IPS-11a (cell line): Measurements from ENCODE around the gene REEP6.

ENCODE experiments used
- H3K4me3 ChIP-seq: one replicate; pipeline ENCODE4 v1.5.1; 2013; ENCODE audit warnings: low read depth, low read length, control low read depth

Gene REEP6

DNA sequence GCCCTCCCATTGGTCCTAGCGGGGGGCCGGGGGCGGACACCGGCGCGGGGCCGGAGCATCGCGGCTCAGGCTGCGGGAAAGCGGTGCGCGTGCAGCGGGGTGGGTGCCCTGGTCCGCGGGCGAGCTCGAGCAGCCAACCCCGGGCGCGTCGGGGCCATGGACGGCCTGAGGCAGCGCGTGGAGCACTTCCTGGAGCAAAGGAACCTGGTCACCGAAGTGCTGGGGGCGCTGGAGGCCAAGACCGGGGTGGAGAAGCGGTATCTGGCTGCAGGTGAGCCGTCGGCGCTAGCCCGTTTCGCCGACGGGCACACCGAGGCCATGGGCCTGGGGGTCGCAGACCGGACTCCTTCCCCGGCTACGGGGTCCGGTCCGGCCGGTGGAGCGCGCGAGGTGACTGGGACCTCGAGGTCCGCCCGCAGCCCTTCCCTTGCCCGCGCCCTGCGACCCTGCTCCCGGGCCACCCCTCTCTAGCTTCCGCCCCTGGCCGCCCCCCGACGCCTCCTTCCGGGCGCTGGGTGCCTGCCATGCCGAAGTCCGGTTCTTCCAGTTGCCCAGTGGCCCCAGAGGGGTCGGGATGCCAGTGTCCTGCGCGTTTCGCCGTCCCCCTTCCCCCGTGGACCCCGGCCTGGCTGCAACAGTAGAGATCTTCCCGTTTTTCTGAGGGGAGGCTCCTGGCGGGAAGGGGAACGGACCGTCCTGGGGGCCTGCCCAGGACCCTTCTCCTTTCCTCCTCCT, at the start of gene REEP6:
REEP6 (plus strand) TSS at position 68 of the 735 bp plus-strand sequence; CDS start at position 157, 89 bp downstream.
- H3K4me3 ChIP-seq = peak within 1 kb of the TSS; percentile 59

- H3K4me3 ChIP-seq = no peak overlapping the region
These were observed 49.1 kb upstream of the REEP6 start for GRCh38 chr19:1441677-1442438.

- H3K4me3 ChIP-seq = peak overlapping the region; percentile 35
These were observed 45.6 kb upstream of the REEP6 start for GRCh38 chr19:1445185-1445931.

DNA sequence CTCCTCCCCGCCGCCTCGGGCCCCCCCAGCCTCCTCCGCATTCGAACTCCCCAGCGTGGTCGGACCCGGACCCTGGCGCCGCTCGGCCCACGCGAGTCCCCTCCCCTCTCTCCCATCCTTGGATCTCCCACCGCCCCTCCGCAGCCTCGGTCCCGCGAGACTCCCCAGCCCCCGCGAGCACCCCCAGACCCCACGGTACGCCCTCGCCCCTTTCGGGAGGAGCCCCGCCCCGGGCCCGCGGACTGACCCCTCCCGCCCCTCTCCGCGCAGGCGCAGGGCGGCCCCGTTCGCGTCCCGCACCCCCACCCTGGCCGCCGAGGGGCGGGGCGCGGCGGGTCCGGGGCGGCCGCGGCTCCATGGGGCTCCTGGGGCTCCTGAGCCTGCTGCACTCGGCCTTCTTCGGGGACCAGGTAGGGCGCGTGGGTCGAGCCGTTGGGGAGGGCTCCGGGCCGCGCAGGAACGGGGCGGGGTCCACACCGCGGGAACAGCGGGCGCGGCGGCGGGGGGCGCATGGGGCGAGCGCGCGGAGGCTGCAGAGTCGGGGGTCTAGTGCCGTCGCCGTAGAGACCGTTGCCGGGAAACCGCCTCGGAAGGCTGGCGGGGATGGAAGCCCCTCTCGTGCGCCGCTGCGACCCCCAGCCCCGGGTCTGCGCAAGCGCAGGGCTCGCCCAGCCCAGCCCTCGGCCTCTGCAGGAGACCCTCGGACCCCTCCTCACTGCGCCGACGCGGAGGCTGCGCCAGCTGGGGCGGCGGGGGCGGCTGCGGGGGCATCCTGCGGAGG, 44.9 kb upstream of the REEP6 start:
- H3K4me3 ChIP-seq = peak overlapping the region; percentile 6

- peak overlapping the region; percentile 6 for H3K4me3 ChIP-seq
These were observed 44.1 kb upstream of the REEP6 start for GRCh38 chr19:1446713-1447481.

GRCh38 chr19:1447504-1447903, 43.5 kb upstream of the REEP6 start:
- no peak overlapping the region for H3K4me3 ChIP-seq

DNA sequence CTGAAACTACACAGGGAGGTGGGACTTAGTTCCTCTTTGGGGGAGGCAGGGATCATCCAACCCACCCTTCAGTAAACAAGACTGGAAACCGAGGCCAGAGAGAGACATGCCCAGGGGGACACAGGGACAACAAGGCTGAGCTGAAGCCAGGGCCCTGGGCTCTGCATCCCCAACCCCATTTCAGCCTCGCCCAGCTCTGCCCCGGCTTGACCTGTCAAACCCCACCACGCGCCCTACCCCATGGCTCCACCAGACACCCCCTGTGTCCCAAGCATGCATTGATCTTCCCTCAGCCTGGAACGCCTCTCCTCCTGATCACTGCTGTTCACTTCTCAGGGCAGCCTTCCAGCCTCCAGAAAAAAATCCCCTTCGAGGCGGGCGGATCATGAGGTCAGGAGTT, 43.0 kb upstream of the REEP6 start:
- no peak overlapping the region for H3K4me3 ChIP-seq

DNA sequence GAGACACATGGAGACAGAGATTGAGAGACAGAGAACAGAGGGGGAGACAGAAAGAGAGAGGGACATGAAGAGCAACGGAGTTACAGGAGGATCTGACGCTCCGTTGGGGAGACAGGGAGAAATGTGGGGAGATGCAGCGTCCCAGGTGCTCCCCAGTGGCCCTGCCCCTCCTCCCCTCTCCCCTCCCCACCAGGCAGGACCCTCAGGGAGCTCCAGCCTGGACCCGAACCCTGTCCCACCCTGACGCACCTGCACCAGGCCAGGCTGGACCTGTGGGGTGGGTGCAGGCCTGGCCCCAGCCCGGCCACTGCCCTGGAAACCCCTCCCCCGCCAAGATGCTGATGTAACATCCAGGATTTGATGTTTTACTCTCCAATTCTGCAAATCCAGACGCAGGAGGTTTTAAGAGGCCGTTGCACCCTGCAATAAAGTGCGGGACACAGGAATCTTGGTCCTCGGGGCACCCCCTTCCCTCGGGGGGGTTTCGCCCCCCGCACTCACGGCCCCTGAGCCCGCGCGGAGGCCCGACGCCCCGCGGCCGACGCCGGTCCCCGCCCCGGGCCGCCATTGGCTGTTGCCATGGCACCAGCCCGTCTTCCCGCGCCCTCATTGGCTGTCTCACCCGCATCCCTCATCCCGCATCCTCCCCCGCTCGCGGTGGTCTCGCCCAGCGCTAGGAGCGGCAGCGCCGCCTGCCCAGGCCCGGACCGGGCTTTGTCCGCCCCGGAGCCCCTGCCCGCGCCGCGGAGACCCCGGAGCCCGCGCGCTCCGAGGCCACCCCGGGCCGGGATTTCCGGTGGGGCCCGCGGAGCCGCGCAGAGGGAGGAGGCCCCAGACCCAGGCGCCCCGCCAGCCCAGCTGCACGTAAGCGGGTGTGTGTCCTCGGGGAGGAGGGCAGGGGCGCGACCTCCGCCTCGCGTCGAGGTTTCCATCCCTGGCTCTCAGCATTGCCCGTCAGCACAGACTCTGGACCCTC, 41.2 kb upstream of the REEP6 start, which contains the start of gene APC2:
APC2 (plus strand) TSS at position 655 of the 976 bp plus-strand sequence. CDS start 2,881 bp downstream, outside the sequence.
- H3K4me3 ChIP-seq = peak within 1 kb of the TSS; percentile 8

- no peak overlapping the region for H3K4me3 ChIP-seq
These were observed 39.9 kb upstream of the REEP6 start for GRCh38 chr19:1450735-1451731.

GRCh38 chr19:1451916-1452801, 38.8 kb upstream of the REEP6 start:
- H3K4me3 ChIP-seq = no peak overlapping the region

GRCh38 chr19:1452802-1453524, 38.0 kb upstream of the REEP6 start:
- no peak overlapping the region for H3K4me3 ChIP-seq

DNA sequence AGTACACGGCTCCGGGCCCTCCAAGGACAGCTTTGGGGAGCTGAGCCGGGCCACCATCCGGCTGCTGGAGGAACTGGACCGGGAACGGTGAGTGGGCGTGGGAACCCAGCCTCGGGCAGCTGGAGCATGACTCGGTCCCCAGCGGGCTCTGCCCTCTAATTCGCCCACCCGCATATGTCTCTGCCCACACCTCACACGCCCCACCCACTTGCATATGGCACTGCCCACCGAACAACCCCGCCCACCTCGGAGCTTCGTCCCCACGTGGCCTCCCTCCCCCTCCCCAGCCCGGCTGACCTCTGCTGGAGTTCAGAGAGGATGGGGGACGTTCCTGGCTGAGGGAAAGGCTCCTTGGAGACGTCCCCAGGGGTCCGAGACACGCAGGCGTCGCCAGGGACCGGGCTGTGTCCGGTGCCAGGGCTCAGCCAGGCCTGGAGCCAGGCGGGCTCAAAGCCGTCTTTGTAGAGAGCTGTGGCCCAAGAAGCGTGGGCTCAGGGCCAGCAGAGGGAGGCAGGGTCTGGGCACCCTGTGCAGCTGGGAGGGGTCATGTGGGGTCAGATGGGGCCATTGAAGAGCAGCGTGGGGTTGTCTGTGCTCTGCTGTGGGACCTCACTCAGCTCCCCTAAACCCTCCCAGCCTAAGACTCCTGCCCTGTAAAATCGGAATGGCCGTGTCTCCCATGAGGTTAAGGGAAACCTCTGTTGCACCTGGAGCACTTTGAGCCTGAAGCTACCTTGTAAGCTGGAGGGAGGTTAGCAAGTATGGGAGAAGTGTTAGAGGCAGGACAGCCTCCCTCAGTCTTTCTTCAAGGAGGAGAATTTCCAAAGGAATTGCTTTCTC, 37.2 kb upstream of the REEP6 start:
- H3K4me3 ChIP-seq = no peak overlapping the region

DNA sequence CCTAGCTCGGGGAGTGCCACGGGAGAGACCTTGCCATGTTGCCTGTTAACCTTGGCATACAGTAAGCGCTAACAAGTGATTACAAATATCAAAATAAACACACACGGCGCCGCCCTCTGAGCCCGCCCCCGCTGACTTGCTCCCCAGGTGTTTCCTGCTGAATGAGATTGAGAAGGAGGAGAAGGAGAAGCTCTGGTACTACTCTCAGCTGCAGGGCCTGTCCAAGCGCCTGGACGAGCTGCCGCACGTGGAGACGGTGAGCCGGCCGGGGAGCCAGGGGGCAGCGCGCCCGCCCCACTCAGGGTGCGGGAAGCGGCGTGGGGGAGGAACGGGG, 36.0 kb upstream of the REEP6 start:
- H3K4me3 ChIP-seq = no peak overlapping the region

- H3K4me3 ChIP-seq = no peak overlapping the region
These were observed 35.5 kb upstream of the REEP6 start for GRCh38 chr19:1455336-1456120.
